Right lobe of liver (tissue), 4 donors: Measurements from ENCODE around the gene MTMR4.

Experiments used
- POLR2A ChIP-seq: fragments of 450-650 bp; IDR thresholded peaks from one replicate; pipeline ENCODE4 v1.6.1; 2017; ENCODE audit warnings: antibody characterized with exemption, mild to moderate bottlenecking
- TF ChIP-seq, protein P1 (sequence below), 4 donors: fragments of 200-600 bp in 3 of 4; fragments of 450-650 bp in 1 of 4; IDR thresholded peaks; one replicate each; pipeline versions ENCODE4 v1.5.1 to v1.8.0; 2016 to 2022; ENCODE audit warnings: antibody characterized with exemption in 4 of 4, mild to moderate bottlenecking in 2 of 4
- donor health status: DM: no; HTN: no; CAD: no.
- donor health status: DM: no; HTN: no; CAD: no.
- donor health status: DM: no; HTN: yes; CAD: no.

DNA sequence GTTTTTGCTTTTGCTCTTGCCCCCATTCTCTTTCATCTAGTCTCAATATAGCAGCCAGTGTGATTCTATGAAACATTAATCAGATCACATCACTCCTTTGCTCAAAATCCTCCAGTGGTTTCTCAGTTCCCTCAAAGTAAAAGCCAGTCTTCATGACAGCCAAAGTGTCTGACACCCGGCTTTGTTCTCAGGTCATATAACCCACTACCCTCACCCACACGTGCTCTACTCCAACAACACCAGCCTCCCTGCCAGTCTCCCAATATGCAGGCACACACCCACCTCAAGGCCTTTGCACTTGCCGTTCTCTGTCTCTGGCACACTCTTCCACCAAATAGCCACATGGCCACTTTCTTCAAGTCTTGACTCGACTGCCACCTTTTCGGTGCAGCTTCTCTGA, 4.4 kb downstream of the MTMR4 start:
- TF ChIP-seq POLR2A = no peak
- TF ChIP-seq, protein P1, sequence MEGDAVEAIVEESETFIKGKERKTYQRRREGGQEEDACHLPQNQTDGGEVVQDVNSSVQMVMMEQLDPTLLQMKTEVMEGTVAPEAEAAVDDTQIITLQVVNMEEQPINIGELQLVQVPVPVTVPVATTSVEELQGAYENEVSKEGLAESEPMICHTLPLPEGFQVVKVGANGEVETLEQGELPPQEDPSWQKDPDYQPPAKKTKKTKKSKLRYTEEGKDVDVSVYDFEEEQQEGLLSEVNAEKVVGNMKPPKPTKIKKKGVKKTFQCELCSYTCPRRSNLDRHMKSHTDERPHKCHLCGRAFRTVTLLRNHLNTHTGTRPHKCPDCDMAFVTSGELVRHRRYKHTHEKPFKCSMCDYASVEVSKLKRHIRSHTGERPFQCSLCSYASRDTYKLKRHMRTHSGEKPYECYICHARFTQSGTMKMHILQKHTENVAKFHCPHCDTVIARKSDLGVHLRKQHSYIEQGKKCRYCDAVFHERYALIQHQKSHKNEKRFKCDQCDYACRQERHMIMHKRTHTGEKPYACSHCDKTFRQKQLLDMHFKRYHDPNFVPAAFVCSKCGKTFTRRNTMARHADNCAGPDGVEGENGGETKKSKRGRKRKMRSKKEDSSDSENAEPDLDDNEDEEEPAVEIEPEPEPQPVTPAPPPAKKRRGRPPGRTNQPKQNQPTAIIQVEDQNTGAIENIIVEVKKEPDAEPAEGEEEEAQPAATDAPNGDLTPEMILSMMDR (IDR thresholded peaks at IDR 0.05) = no peak
